ENCODE results near the gene QKI. TPM values are rescaled to one million over a fixed set of nuclear protein-coding genes. Genes with fewer than 3 reads are reported as not detected.

The QKI gene
- total and polyA plus RNA-seq, 10 of the 15 experiments (the other 5 are each of a cell fraction or from before 2014, with no cell fraction given): 4.7 to 72.5 (median 38.9) TPM

- Histone ChIP-seq H4K20me1 (ENCODE audit: control insufficient read depth, insufficient read depth) (no peaks in the 10 kb centered on the region), H3K79me2 (ENCODE audit: control insufficient read depth, insufficient read depth, low read length) (no peaks in the 10 kb centered on the region), H3K4me3 (no peak overlapping the region), H3K36me3 (ENCODE audit: control insufficient read depth in 2 of 2, insufficient read depth in 2 of 2, low read length in 1 of 2) (no peaks in the 10 kb centered on the region), H3K4me1 (ENCODE audit: control insufficient read depth, insufficient read depth, low read length) (no peaks in the 10 kb centered on the region), H3K27ac (ENCODE audit: control insufficient read depth, insufficient read depth) (no peak overlapping the region), H2AFZ (ENCODE audit: control insufficient read depth, low read depth, low read length) (no peak overlapping the region), H3K9me3 (replicated peaks; ENCODE audit: control insufficient read depth, insufficient read depth, low read length) (no peaks in the 10 kb centered on the region), H3K4me2 (ENCODE audit: control insufficient read depth, insufficient read depth) (no peak overlapping the region), H3K9ac (ENCODE audit: control insufficient read depth, insufficient read depth, low read length) (no peak overlapping the region), H3K27me3 (replicated peaks in 1 of 2; ENCODE audit: control insufficient read depth in 2 of 2, insufficient read depth in 2 of 2, low read length in 1 of 2) (no peaks in the 10 kb centered on the region)
- no TSS peak for BruUV-seq (replicated peaks)
- CTCF ChIA-PET: interaction anchor here (1.1 kb wide), 1 partner anchor 10 kb away, joined by 3 read pairs; no protein-coding TSS in a partner anchor
- no peak for DNase-seq (ENCODE audit: low read depth, low spot score)
- no peak for FAIRE-seq
- SMC1A ChIA-PET (ENCODE audit: uncharacterized antibody, unreplicated experiment): no interaction called here
- 72% methylated on average over 5 of the region's 5 CpGs for WGBS (ENCODE audit: insufficient coverage, insufficient replicate concordance, low lambda C conversion rate, missing lambda C conversion rate)
- intact Hi-C loops (cut with micrococcal nuclease; ENCODE audit: unreplicated experiment): no loop called here
- no peak for TF ChIP-seq GATAD2B (conservative IDR thresholded peaks at IDR 0.05; ENCODE audit: low read depth)
- TF ChIP-seq ZNF24 (IDR thresholded peaks at IDR 0.05): no peak
- TF ChIP-seq ZBTB40 (IDR thresholded peaks at IDR 0.05; ENCODE audit: borderline replicate concordance): no peak
- TF ChIP-seq HDAC2 (IDR thresholded peaks at IDR 0.05): no peak
- no peak for TF ChIP-seq STAT1 (conservative IDR thresholded peaks at IDR 0.05)
- TF ChIP-seq RCOR1 (conservative IDR thresholded peaks at IDR 0.05; ENCODE audit: low read depth, low read length): no peak
- TF ChIP-seq TBL1XR1 (IDR thresholded peaks at IDR 0.05; ENCODE audit: low read depth, low read length): no peak
- no peak for TF ChIP-seq ZNF217 (IDR thresholded peaks at IDR 0.05)
- no peak for TF ChIP-seq MEF2B (IDR thresholded peaks at IDR 0.05; ENCODE audit: partially characterized antibody, poor library complexity, severe bottlenecking)
- TF ChIP-seq NKRF (conservative IDR thresholded peaks at IDR 0.05): no peak
- TF ChIP-seq SP1 (IDR thresholded peaks at IDR 0.05; ENCODE audit: low read depth, low read length): no peak
- TF ChIP-seq STAT3 (IDR thresholded peaks at IDR 0.05; ENCODE audit: low read depth, low read length): no peak
- no peak for TF ChIP-seq FOXK2 (IDR thresholded peaks at IDR 0.05)
- no peak for TF ChIP-seq PAX8 (IDR thresholded peaks at IDR 0.05)
- TF ChIP-seq PML (IDR thresholded peaks at IDR 0.05; ENCODE audit: low read length): no peak
- TF ChIP-seq ZNF207 (IDR thresholded peaks at IDR 0.05; ENCODE audit: borderline replicate concordance): no peak
- ATAC-seq: no peak
- POLR2A ChIA-PET: no interaction called here
- RAD21 ChIA-PET (ENCODE audit: unreplicated experiment): no interaction called here
- in situ Hi-C loops (cut with MboI): no loop called here
Observed at GRCh38 chr6:163600331-163600730, 185.8 kb downstream of the QKI start.
